Esophagus mucosa (tissue), 1 donor: ENCODE results near the gene PACRG. TPM values are rescaled to one million over a fixed set of nuclear protein-coding genes. Genes with fewer than 3 reads are reported as not detected.

ENCODE experiments used
- ATAC-seq: fragments of 200-7000 bp; cut with Tn5 transposase; one replicate; pipeline ENCODE4 v1.9.1; 2020
- total RNA-seq: library from RNA; stranded (reverse); gene quantifications from one replicate; pipeline ENCODE4 v1.2.4, GENCODE V29; 2023
- donor health status: DM: yes; HTN: yes; CAD: no.

PACRG gene
- total RNA-seq, 1 donor from 2014 or later, result 0.76 TPM

- no peak for ATAC-seq
Measured at GRCh38 chr6:163212123-163212522, 484.3 kb downstream of the PACRG start.

- no peak for ATAC-seq
Measured at GRCh38 chr6:163214259-163214658, 486.5 kb downstream of the PACRG start.

- ATAC-seq, result no peak
Measured at GRCh38 chr6:163218361-163218894, 490.7 kb downstream of the PACRG start.

GRCh38 chr6:163226181-163226835 is 498.5 kb downstream of the PACRG start:
- ATAC-seq, result no peak

- ATAC-seq, result no peak
Measured at GRCh38 chr6:163226836-163227485, 499.2 kb downstream of the PACRG start.

GRCh38 chr6:163228041-163228440 is 500.3 kb downstream of the PACRG start:
- no peak for ATAC-seq

- no peak for ATAC-seq
Measured at GRCh38 chr6:163229050-163229449, 501.3 kb downstream of the PACRG start.

GRCh38 chr6:163230901-163231300 is 503.1 kb downstream of the PACRG start:
- no peak for ATAC-seq

- ATAC-seq, result no peak
Measured at GRCh38 chr6:163231356-163232014, 503.7 kb downstream of the PACRG start.

- ATAC-seq, result no peak
Measured at GRCh38 chr6:163232015-163232523, 504.3 kb downstream of the PACRG start.

- ATAC-seq, result no peak
Measured at GRCh38 chr6:163232649-163233048, 504.9 kb downstream of the PACRG start.

GRCh38 chr6:163237110-163237509 is 509.3 kb downstream of the PACRG start:
- ATAC-seq, result no peak

GRCh38 chr6:163239572-163240340 is 512.0 kb downstream of the PACRG start:
- no peak for ATAC-seq

- no peak for ATAC-seq
Measured at GRCh38 chr6:163240556-163240955, 512.8 kb downstream of the PACRG start.

GRCh38 chr6:163241683-163242082 is 513.9 kb downstream of the PACRG start:
- ATAC-seq, result no peak

- no peak for ATAC-seq
Measured at GRCh38 chr6:163243083-163243482, 515.3 kb downstream of the PACRG start.

- ATAC-seq, result no peak
Measured at GRCh38 chr6:163243692-163244589, 516.2 kb downstream of the PACRG start.

- no peak for ATAC-seq
Measured at GRCh38 chr6:163248051-163248450, 520.3 kb downstream of the PACRG start.

- no peak for ATAC-seq
Measured at GRCh38 chr6:163249651-163250101, 521.9 kb downstream of the PACRG start.

GRCh38 chr6:163250116-163250515 is 522.3 kb downstream of the PACRG start:
- no peak for ATAC-seq

- ATAC-seq, result no peak
Measured at GRCh38 chr6:163252061-163252591, 524.4 kb downstream of the PACRG start.
